Prostate gland (tissue), 2 donors: ENCODE results near the gene FAM131B.

ENCODE experiments used
- POLR2A ChIP-seq: fragments of 450-650 bp; IDR thresholded peaks from one replicate; pipeline ENCODE4 v1.6.1; 2016; ENCODE audit warnings: antibody characterized with exemption, mild to moderate bottlenecking
- TF ChIP-seq, protein P1 (sequence below), 4 experiments: fragments of 200-600 bp in 2 of 4; fragments of 450-650 bp in 2 of 4; sonication (generic) in 2 of 4; IDR thresholded peaks; 1 replicate in 3 of 4; 2 replicates in 1 of 4; pipeline ENCODE4 v1.5.1; 2016 to 2019; ENCODE audit warnings: antibody characterized with exemption in 4 of 4, mild to moderate bottlenecking in 2 of 4, moderate library complexity in 2 of 4

DNA sequence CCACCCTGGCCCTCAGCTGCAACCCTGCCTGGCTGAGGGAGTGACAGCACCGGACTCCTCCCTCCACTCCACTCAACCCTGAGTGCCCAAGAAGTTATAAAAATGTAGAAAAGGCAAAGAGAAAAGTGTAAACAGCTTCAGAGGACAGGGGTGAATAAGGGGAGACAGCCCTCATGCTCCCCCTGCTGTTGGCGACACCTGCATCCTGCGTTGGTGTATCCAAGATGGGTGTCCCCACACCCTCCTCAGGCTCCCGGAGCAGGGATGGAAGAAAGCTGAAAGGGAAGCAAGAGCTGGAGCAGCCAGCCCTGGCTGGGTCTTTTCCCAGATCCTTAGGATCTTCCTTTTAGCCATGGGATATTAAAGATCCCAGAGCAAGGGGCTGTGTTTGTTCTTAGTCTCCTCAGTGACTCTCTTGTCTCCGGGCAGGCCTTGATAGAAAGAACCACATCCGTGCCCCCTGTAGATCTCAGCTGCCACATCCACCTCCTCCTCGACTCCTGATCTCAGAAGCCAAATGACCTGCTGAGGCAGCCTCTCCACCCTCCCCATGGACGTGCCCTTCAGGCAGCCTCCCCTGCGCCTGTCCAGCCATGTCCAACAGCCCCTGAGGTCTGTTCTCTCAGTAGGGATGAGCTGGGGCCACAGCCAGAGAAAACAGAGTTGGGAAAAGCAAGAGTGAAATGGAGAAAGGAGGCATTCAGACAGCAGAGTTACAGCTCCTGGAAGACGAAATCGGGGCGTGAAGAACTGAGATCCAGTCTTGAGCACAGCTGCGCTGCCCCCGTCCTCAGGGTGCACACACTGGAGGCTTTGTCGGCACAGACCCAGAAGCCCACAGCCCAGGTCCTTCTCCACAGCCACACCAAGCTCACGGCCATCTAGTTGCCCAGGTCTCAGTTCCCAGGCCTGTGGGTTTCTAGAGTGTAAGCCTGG is 6.8 kb downstream of the FAM131B start:
- TF ChIP-seq, protein P1, sequence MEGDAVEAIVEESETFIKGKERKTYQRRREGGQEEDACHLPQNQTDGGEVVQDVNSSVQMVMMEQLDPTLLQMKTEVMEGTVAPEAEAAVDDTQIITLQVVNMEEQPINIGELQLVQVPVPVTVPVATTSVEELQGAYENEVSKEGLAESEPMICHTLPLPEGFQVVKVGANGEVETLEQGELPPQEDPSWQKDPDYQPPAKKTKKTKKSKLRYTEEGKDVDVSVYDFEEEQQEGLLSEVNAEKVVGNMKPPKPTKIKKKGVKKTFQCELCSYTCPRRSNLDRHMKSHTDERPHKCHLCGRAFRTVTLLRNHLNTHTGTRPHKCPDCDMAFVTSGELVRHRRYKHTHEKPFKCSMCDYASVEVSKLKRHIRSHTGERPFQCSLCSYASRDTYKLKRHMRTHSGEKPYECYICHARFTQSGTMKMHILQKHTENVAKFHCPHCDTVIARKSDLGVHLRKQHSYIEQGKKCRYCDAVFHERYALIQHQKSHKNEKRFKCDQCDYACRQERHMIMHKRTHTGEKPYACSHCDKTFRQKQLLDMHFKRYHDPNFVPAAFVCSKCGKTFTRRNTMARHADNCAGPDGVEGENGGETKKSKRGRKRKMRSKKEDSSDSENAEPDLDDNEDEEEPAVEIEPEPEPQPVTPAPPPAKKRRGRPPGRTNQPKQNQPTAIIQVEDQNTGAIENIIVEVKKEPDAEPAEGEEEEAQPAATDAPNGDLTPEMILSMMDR (IDR thresholded peaks at IDR 0.05): no peak
- TF ChIP-seq POLR2A: no peak
